GM12891 (cell line): ENCODE measurements around the gene ZC3H12A.

Experiments
- PAX5 ChIP-seq: IDR thresholded peaks from 2 replicates; pipeline ENCODE4 v1.6.1; 2011; ENCODE audit warnings: low read length, moderate library complexity, mild to moderate bottlenecking; ENCODE audit not compliant: insufficient read depth, severe bottlenecking
- POLR2A ChIP-seq: IDR thresholded peaks from 2 replicates; pipeline ENCODE4 v1.6.1; 2011; ENCODE audit warnings: low read depth, low read length, control low read depth
- POLR2AphosphoS5 ChIP-seq: IDR thresholded peaks from 2 replicates; pipeline ENCODE4 v1.6.1; 2011; ENCODE audit warnings: low read depth, low read length, control low read depth
- POU2F2 ChIP-seq: IDR thresholded peaks from 2 replicates; pipeline ENCODE4 v1.6.1; 2011; ENCODE audit warnings: low read depth, mild to moderate bottlenecking, control low read depth, low read length, moderate library complexity
- SPI1 ChIP-seq: IDR thresholded peaks from 2 replicates; pipeline ENCODE4 v1.6.1; 2011; ENCODE audit warnings: low read depth, low read length, control low read depth
- TAF1 ChIP-seq: IDR thresholded peaks from 2 replicates; pipeline ENCODE4 v1.6.1; 2011; ENCODE audit warnings: low read depth, low read length, control low read depth

- TF ChIP-seq POLR2A, result no peak
- TF ChIP-seq POLR2AphosphoS5, result no peak
- no peak for TF ChIP-seq POU2F2
- TF ChIP-seq SPI1, result no peak
- no peak for TF ChIP-seq TAF1
- TF ChIP-seq PAX5, result no peak
Measured at GRCh38 chr1:37493336-37494098, 19.1 kb downstream of the ZC3H12A start.
